Measurements from ENCODE around the gene DZIP3.

GRCh38 chr3:108599677-108600409 lies 10.3 kb downstream of the DZIP3 start:
- no peak for TF ChIP-seq EZH2 (IDR thresholded peaks at IDR 0.05; ENCODE audit: insufficient read depth, poor library complexity, severe bottlenecking)
- no peak for TF ChIP-seq EZH2phosphoT487 (IDR thresholded peaks at IDR 0.05; ENCODE audit: insufficient read depth, low read depth)

Data from GM23248 (cell line).